K562 (cell line): ENCODE measurements around the gene PDK1. TPM values are rescaled to one million over a fixed set of nuclear protein-coding genes. Genes with fewer than 3 reads are reported as not detected.

Source experiments
- AFF1 ChIP-seq, 2 experiments: fragments of 450-650 bp; IDR thresholded peaks; 2 replicates each; pipeline ENCODE4 v1.6.1; 2018; ENCODE audit warnings: mild to moderate bottlenecking in 2 of 2, low read depth in 1 of 2; ENCODE audit not compliant: partially characterized antibody in 2 of 2
- CREB1 ChIP-seq, 2 experiments: sonication (generic) in 1 of 2; formaldehyde crosslinking in 1 of 2; IDR thresholded peaks; 2 replicates each; pipeline versions ENCODE4 v1.6.1 to v1.8.0; 2012 to 2022; ENCODE audit warnings: inconsistent platforms in 1 of 2, mild to moderate bottlenecking in 1 of 2, missing genetic modification reagents in 1 of 2, moderate library complexity in 1 of 2
- CREB3 ChIP-seq: fragments of 450-650 bp; conservative IDR thresholded peaks from 2 replicates; pipeline ENCODE4 v1.6.1; 2016; ENCODE audit warnings: missing genetic modification characterization, low read depth, mild to moderate bottlenecking, missing compliant biosample characterization, moderate library complexity
- CTCF ChIP-seq, 3 experiments: IDR thresholded peaks in 2 of 3; conservative IDR thresholded peaks in 1 of 3; 2 replicates each; pipeline ENCODE4 v1.5.1; 2011 to 2012; ENCODE audit warnings: low read length in 3 of 3, mild to moderate bottlenecking in 3 of 3, control low read depth in 2 of 3, improper control_type of control experiment in 1 of 3, inconsistent platforms in 1 of 3, low read depth in 1 of 3, mixed read lengths in 1 of 3, moderate library complexity in 1 of 3; ENCODE audit not compliant: insufficient read depth in 2 of 3
- E2F3 ChIP-seq: fragments of 250-450 bp; sonication (Bioruptor Pico); IDR thresholded peaks from 2 replicates; pipeline ENCODE4 v1.4.0; 2020; ENCODE audit warnings: mild to moderate bottlenecking
- ESRRA ChIP-seq: fragments of 450-650 bp; IDR thresholded peaks from 2 replicates; pipeline ENCODE4 v1.6.1; 2014; ENCODE audit warnings: low read depth, mild to moderate bottlenecking, moderate library complexity, borderline replicate concordance
- HMG20A ChIP-seq: fragments of 450-650 bp; formaldehyde crosslinking; conservative IDR thresholded peaks from 2 replicates; pipeline ENCODE4 v1.4.0; 2020; ENCODE audit warnings: mild to moderate bottlenecking, mixed read lengths
- MTA2 ChIP-seq: fragments of 450-650 bp; IDR thresholded peaks from 2 replicates; pipeline ENCODE4 v1.6.1; 2016; ENCODE audit warnings: low read depth
- NCOA6 ChIP-seq: fragments of 450-650 bp; IDR thresholded peaks from 2 replicates; pipeline ENCODE4 v1.6.1; 2017; ENCODE audit warnings: mild to moderate bottlenecking
- NFATC3 ChIP-seq: fragments of 450-650 bp; IDR thresholded peaks from 2 replicates; pipeline ENCODE4 v1.6.1; 2017; ENCODE audit warnings: mild to moderate bottlenecking
- NFE2 ChIP-seq: IDR thresholded peaks from 2 replicates; pipeline ENCODE4 v1.6.1; 2014; ENCODE audit warnings: antibody characterized with exemption, low read depth
- POLR2G ChIP-seq: fragments of 200-400 bp; formaldehyde crosslinking; IDR thresholded peaks from 2 replicates; pipeline ENCODE4 v1.6.1; 2017; ENCODE audit warnings: low read depth, mild to moderate bottlenecking, antibody characterized with exemption, low read length, moderate library complexity
- PREB ChIP-seq: sonication (generic); formaldehyde crosslinking; IDR thresholded peaks from 2 replicates; pipeline ENCODE4 v1.8.1; 2023; ENCODE audit warnings: mild to moderate bottlenecking, missing genetic modification reagents
- SMARCA4 ChIP-seq: fragments of 450-650 bp; IDR thresholded peaks from 2 replicates; pipeline ENCODE4 v1.6.1; 2016
- SMARCA5 ChIP-seq: fragments of 450-650 bp; IDR thresholded peaks from 2 replicates; pipeline ENCODE4 v1.6.1; 2016
- SRF ChIP-seq, 2 experiments: fragments of 250-450, 450-650 bp in 1 of 2; sonication (Bioruptor Pico) in 1 of 2; sonication (generic) in 1 of 2; formaldehyde crosslinking; IDR thresholded peaks; 2 replicates each; pipeline versions ENCODE4 v1.5.0 to v1.5.1; 2020 to 2022; ENCODE audit warnings: mild to moderate bottlenecking in 1 of 2, missing genetic modification reagents in 1 of 2
- STAT5B ChIP-seq: fragments of 250-450 bp; sonication (Bioruptor Pico); IDR thresholded peaks from 2 replicates; pipeline ENCODE4 v1.8.0; 2021; ENCODE audit warnings: mild to moderate bottlenecking, inconsistent platforms
- TFAM ChIP-seq: fragments of 250-450 bp; sonication (Bioruptor Pico); conservative IDR thresholded peaks from 2 replicates; pipeline ENCODE4 v1.5.0; 2021; ENCODE audit warnings: mild to moderate bottlenecking, moderate library complexity
- XRCC4 ChIP-seq: IDR thresholded peaks from one replicate; pipeline ENCODE4 v1.6.1; 2011; ENCODE audit not compliant: insufficient read depth, insufficient read length; ENCODE audit errors: extremely low read depth
- ZNF57 ChIP-seq: fragments of 450-650 bp; formaldehyde crosslinking; IDR thresholded peaks from 2 replicates; pipeline ENCODE4 v1.4.0; 2020; ENCODE audit warnings: mild to moderate bottlenecking, moderate library complexity
- polyA plus RNA-seq, 8 experiments: library from polyadenylated mRNA; depleted of rRNA in 4 of 8; stranded (reverse) in 5 of 8; unstranded in 3 of 8; fragments of >200 nt; fragmentation: Nextera tagmentation in 2 of 8; fragmentation: Illumina TruSeq in 1 of 8; extraction: Ambion mirVana in 2 of 8; extraction: Trizol in 1 of 8; gene quantifications; 2 replicates each; pipeline versions ENCODE4 v1.2.1 to v1.2.3, GENCODE V29; 2011 to 2014; ENCODE audit warnings: inconsistent platforms in 1 of 8, missing spikeins in 1 of 8
- total RNA-seq, 7 experiments: library from RNA; depleted of rRNA in 6 of 7; stranded (reverse); fragments of >200 nt in 6 of 7; fragmentation: Illumina TruSeq in 2 of 7; extraction: Trizol in 2 of 7; gene quantifications; 2 replicates each; pipeline versions ENCODE4 v1.2.1 to v1.2.3, GENCODE V29; 2011 to 2021; ENCODE audit warnings: low replicate concordance in 1 of 7

Gene PDK1
- total and polyA plus RNA-seq, 9 of the 15 experiments (the other 6 are each of a cell fraction or from before 2014, with no cell fraction given): 3.5 to 176 (median 13.9) TPM

- TF ChIP-seq CREB1 (IDR thresholded peaks at IDR 0.05): peak; percentile 67; the same call in 1 of the 2 replicates
- peak; percentile 82 for TF ChIP-seq CREB1 (CRISPR knock-in tag; IDR thresholded peaks at IDR 0.05)
- TF ChIP-seq ESRRA: peak; percentile 74
- no peak for TF ChIP-seq PREB (CRISPR knock-in tag)
- TF ChIP-seq XRCC4: no peak
- peak in 1 of 2 experiments; percentile 22 for TF ChIP-seq AFF1 (IDR thresholded peaks at IDR 0.05; ENCODE audit: low read depth in 1 of 2, partially characterized antibody in 2 of 2)
- peak; percentile 77 for TF ChIP-seq E2F3 (CRISPR knock-in tag)
- no peak for TF ChIP-seq HMG20A
- no peak for TF ChIP-seq TFAM (CRISPR knock-in tag)
- TF ChIP-seq ZNF57 (CRISPR knock-in tag): 0 out of 2 replicates have a peak, but pooled peaks have one; percentile 49
- TF ChIP-seq CREB3 (tag): no peak
- TF ChIP-seq STAT5B (CRISPR knock-in tag): no peak
- TF ChIP-seq CTCF (IDR thresholded peaks at IDR 0.05 in 2 of 3, conservative IDR thresholded peaks at IDR 0.05 in 1 of 3; ENCODE audit: insufficient read depth in 2 of 3, low read depth in 1 of 3, low read length in 3 of 3): no peak
- TF ChIP-seq SMARCA4: 0 out of 2 replicates have a peak, but pooled peaks have one; percentile 31
- TF ChIP-seq POLR2G: peak; percentile 98
- no peak for TF ChIP-seq MTA2
- no peak for TF ChIP-seq NFE2
- TF ChIP-seq SMARCA5: no peak; the same call in 1 of the 2 replicates
- no peak for TF ChIP-seq NFATC3
- peak; percentile 78 for TF ChIP-seq NCOA6
- 0 out of 4 replicates have a peak, but pooled peaks of 1 of the 2 experiments have one; percentile 22 for TF ChIP-seq SRF (CRISPR knock-in tag; IDR thresholded peaks at IDR 0.05)
Measured at GRCh38 chr2:172555522-172556283, at the start of gene PDK1 (continued).
